DND-41 (cell line): ENCODE measurements around the gene TRERF1.

Source experiments
- EZH2 ChIP-seq: IDR thresholded peaks from 3 replicates; pipeline ENCODE4 v1.6.1; 2012; ENCODE audit warnings: borderline replicate concordance, low read depth, mild to moderate bottlenecking, moderate library complexity, low read length, inconsistent platforms; ENCODE audit not compliant: severe bottlenecking
- TF ChIP-seq, protein P1 (sequence below): IDR thresholded peaks from 2 replicates; pipeline ENCODE4 v1.5.1; 2012; ENCODE audit warnings: borderline replicate concordance, low read length, moderate library complexity, mild to moderate bottlenecking; ENCODE audit not compliant: poor library complexity, severe bottlenecking; ENCODE audit errors: extremely low read depth

DNA sequence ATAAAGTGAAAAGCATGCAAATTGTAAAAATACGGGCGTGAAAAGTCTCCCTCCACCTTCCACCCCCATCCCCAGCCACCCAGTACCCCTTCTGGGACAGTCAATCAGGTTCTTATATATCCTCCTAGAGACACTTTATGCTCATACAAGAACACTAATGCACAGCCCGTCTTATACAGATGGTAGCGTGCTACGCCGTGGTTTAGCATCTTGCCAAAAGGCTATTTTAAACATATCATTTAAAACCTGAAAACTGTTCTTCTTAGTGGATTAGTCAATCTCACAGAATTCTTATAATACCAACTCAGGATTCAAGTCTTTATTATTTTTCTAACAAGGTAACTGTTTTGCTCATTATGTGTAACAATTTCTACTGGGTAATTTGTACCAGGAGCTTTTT lies 176.8 kb downstream of the TRERF1 start:
- TF ChIP-seq, protein P1, sequence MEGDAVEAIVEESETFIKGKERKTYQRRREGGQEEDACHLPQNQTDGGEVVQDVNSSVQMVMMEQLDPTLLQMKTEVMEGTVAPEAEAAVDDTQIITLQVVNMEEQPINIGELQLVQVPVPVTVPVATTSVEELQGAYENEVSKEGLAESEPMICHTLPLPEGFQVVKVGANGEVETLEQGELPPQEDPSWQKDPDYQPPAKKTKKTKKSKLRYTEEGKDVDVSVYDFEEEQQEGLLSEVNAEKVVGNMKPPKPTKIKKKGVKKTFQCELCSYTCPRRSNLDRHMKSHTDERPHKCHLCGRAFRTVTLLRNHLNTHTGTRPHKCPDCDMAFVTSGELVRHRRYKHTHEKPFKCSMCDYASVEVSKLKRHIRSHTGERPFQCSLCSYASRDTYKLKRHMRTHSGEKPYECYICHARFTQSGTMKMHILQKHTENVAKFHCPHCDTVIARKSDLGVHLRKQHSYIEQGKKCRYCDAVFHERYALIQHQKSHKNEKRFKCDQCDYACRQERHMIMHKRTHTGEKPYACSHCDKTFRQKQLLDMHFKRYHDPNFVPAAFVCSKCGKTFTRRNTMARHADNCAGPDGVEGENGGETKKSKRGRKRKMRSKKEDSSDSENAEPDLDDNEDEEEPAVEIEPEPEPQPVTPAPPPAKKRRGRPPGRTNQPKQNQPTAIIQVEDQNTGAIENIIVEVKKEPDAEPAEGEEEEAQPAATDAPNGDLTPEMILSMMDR, result no peak
- TF ChIP-seq EZH2, result no peak
